ENCODE measurements around the gene NEO1. TPM values are rescaled to one million over a fixed set of nuclear protein-coding genes. Genes with fewer than 3 reads are reported as not detected.

The NEO1 gene
- total RNA-seq, 1 donor from 2014 or later, result 30.3 TPM

DNA sequence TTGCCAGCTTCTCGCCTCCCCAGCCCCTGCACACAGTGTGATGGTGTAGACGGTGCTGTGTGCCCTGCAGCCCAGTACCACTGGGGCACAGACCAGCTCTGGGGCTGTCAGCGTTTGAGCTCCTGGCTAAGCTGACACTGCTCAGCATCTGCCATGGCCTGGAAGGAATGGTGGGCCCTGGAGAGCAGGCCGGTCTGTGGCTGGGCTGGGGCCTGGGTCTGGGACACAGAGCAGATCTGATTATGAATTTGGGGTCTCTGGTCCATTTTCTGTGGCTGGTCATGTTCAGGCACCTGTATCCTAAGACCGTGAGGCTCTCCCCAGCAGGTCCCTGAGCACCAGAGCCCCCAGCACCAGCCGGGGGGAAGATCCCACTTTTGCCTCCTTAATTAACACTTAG, 281.8 kb downstream of the NEO1 start:
- peaks cover 13% of the 10 kb centered on the region for H3K4me1 Mint-ChIP-seq (ENCODE audit: low read depth, unreplicated experiment)
- no peak overlapping the region for H3K4me2 ChIP-seq (ENCODE audit: low read length)
- H3K79me2 ChIP-seq (ENCODE audit: insufficient read depth, low read length), result no peaks in the 10 kb centered on the region
- no peak overlapping the region for H2AFZ ChIP-seq (ENCODE audit: low read depth, low read length)
- no peak for DNase-seq (ENCODE audit: low read depth)
- no peak overlapping the region for H3K4me3 ChIP-seq (ENCODE audit: insufficient read depth, low read depth, low read length)
- no peaks in the 10 kb centered on the region for H3K4me1 ChIP-seq (ENCODE audit: insufficient read depth, low read length)
- H3K27me3 Mint-ChIP-seq (ENCODE audit: low read depth, unreplicated experiment), result peaks cover 25% of the 10 kb centered on the region
- peaks cover 7% of the 10 kb centered on the region for H3K36me3 Mint-ChIP-seq (ENCODE audit: low read depth, unreplicated experiment)
- H3K9me3 ChIP-seq (ENCODE audit: insufficient read depth, low read depth, low read length), result no peaks in the 10 kb centered on the region
- no peak for FAIRE-seq
- H3K9ac ChIP-seq (ENCODE audit: low read length), result no peak overlapping the region
- no peak overlapping the region for H3K4me3 Mint-ChIP-seq (ENCODE audit: unreplicated experiment)
- H3K27ac Mint-ChIP-seq (ENCODE audit: unreplicated experiment), result no peak overlapping the region
- no peaks in the 10 kb centered on the region for H4K20me1 ChIP-seq (ENCODE audit: insufficient read depth, low read length)
- H3K9me3 Mint-ChIP-seq (ENCODE audit: unreplicated experiment), result peaks cover 2% of the 10 kb centered on the region
- no peak for TF ChIP-seq EZH2 (IDR thresholded peaks at IDR 0.05; ENCODE audit: insufficient read depth, low read length)
- TF ChIP-seq, protein P1, sequence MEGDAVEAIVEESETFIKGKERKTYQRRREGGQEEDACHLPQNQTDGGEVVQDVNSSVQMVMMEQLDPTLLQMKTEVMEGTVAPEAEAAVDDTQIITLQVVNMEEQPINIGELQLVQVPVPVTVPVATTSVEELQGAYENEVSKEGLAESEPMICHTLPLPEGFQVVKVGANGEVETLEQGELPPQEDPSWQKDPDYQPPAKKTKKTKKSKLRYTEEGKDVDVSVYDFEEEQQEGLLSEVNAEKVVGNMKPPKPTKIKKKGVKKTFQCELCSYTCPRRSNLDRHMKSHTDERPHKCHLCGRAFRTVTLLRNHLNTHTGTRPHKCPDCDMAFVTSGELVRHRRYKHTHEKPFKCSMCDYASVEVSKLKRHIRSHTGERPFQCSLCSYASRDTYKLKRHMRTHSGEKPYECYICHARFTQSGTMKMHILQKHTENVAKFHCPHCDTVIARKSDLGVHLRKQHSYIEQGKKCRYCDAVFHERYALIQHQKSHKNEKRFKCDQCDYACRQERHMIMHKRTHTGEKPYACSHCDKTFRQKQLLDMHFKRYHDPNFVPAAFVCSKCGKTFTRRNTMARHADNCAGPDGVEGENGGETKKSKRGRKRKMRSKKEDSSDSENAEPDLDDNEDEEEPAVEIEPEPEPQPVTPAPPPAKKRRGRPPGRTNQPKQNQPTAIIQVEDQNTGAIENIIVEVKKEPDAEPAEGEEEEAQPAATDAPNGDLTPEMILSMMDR (IDR thresholded peaks at IDR 0.05; ENCODE audit: insufficient read depth, low read depth, low read length), result no peak
- H3K27ac ChIP-seq (ENCODE audit: low read depth, low read length), result no peak overlapping the region
- H3K36me3 ChIP-seq (ENCODE audit: insufficient read depth, low read length), result no peaks in the 10 kb centered on the region
- peaks cover 7% of the 10 kb centered on the region for H3K27me3 ChIP-seq (ENCODE audit: insufficient read depth, low read length)

DNA sequence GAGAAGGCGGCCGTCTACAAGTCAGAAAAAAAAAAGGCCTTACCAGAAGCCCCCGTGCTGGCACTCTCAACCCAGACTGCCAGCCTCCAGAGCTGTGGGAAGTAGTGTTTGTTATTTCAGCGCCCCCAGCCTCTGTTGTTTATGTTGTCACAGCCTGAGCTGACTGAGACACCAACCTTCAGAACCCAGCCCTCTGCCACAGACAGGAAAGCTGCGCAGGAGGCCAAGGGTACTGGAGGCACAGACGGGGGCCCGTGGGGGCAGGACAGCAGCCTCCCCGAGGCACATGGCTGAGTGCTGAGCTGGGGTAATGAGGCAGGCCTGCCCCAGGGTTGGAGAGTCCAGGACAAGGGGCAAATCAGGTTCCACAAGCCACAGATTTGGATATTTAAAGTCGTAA, 282.8 kb downstream of the NEO1 start:
- Mint-ChIP-seq H3K27ac (ENCODE audit: unreplicated experiment) (no peak overlapping the region), H3K4me3 (ENCODE audit: unreplicated experiment) (no peak overlapping the region), H3K9me3 (ENCODE audit: unreplicated experiment) (peaks cover 2% of the 10 kb centered on the region), H3K4me1 (ENCODE audit: low read depth, unreplicated experiment) (peaks cover 13% of the 10 kb centered on the region), H3K27me3 (ENCODE audit: low read depth, unreplicated experiment) (peaks cover 25% of the 10 kb centered on the region), H3K36me3 (ENCODE audit: low read depth, unreplicated experiment) (peaks cover 7% of the 10 kb centered on the region)
- TF ChIP-seq, protein P1 (IDR thresholded peaks at IDR 0.05; ENCODE audit: insufficient read depth, low read depth, low read length), result no peak
- TF ChIP-seq EZH2 (IDR thresholded peaks at IDR 0.05; ENCODE audit: insufficient read depth, low read length), result no peak
- no peak overlapping the region for H3K27ac ChIP-seq (ENCODE audit: low read depth, low read length)
- H4K20me1 ChIP-seq (ENCODE audit: insufficient read depth, low read length), result no peaks in the 10 kb centered on the region
- no peak overlapping the region for H3K4me2 ChIP-seq (ENCODE audit: low read length)
- H3K27me3 ChIP-seq (ENCODE audit: insufficient read depth, low read length), result peaks cover 7% of the 10 kb centered on the region
- H3K36me3 ChIP-seq (ENCODE audit: insufficient read depth, low read length), result no peaks in the 10 kb centered on the region
- DNase-seq (ENCODE audit: low read depth), result no peak
- no peak overlapping the region for H3K9ac ChIP-seq (ENCODE audit: low read length)
- H3K4me1 ChIP-seq (ENCODE audit: insufficient read depth, low read length), result no peaks in the 10 kb centered on the region
- FAIRE-seq, result no peak
- no peaks in the 10 kb centered on the region for H3K9me3 ChIP-seq (ENCODE audit: insufficient read depth, low read depth, low read length)
- no peak overlapping the region for H2AFZ ChIP-seq (ENCODE audit: low read depth, low read length)
- no peaks in the 10 kb centered on the region for H3K79me2 ChIP-seq (ENCODE audit: insufficient read depth, low read length)
- H3K4me3 ChIP-seq (ENCODE audit: insufficient read depth, low read depth, low read length), result no peak overlapping the region

DNA sequence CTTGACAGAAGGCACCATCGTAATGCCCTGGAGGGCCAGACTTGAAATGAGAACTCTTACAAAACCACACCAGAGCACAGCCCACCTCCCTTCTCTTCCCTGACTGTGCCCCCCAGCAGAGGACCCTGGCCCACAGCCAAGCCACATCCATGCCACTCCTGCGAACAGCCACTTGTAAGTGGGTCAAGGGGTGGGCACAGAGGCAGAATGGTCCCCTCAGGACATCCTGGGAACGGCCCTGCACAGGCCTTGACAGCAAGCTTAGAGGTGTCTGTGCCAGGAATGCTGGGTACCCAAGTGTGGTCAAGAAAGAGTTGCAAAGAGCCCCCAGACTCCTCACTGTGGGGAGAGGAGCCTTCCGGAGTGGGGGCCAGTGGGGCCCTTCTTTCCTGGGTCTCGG, 283.2 kb downstream of the NEO1 start:
- H3K4me1 ChIP-seq (ENCODE audit: insufficient read depth, low read length), result no peaks in the 10 kb centered on the region
- H3K36me3 ChIP-seq (ENCODE audit: insufficient read depth, low read length), result no peaks in the 10 kb centered on the region
- no peaks in the 10 kb centered on the region for H4K20me1 ChIP-seq (ENCODE audit: insufficient read depth, low read length)
- H3K79me2 ChIP-seq (ENCODE audit: insufficient read depth, low read length), result no peaks in the 10 kb centered on the region
- no peak overlapping the region for H3K4me2 ChIP-seq (ENCODE audit: low read length)
- no peaks in the 10 kb centered on the region for H3K9me3 ChIP-seq (ENCODE audit: insufficient read depth, low read depth, low read length)
- TF ChIP-seq, protein P1 (IDR thresholded peaks at IDR 0.05; ENCODE audit: insufficient read depth, low read depth, low read length), result no peak
- no peak for TF ChIP-seq EZH2 (IDR thresholded peaks at IDR 0.05; ENCODE audit: insufficient read depth, low read length)
- no peak for DNase-seq (ENCODE audit: low read depth)
- peaks cover 12% of the 10 kb centered on the region for H3K4me1 Mint-ChIP-seq (ENCODE audit: low read depth, unreplicated experiment)
- peaks cover 23% of the 10 kb centered on the region for H3K27me3 Mint-ChIP-seq (ENCODE audit: low read depth, unreplicated experiment)
- H3K27ac ChIP-seq (ENCODE audit: low read depth, low read length), result no peak overlapping the region
- FAIRE-seq, result no peak
- no peak overlapping the region for H2AFZ ChIP-seq (ENCODE audit: low read depth, low read length)
- H3K9me3 Mint-ChIP-seq (ENCODE audit: unreplicated experiment), result peaks cover 2% of the 10 kb centered on the region
- no peak overlapping the region for H3K4me3 Mint-ChIP-seq (ENCODE audit: unreplicated experiment)
- H3K9ac ChIP-seq (ENCODE audit: low read length), result no peak overlapping the region
- H3K36me3 Mint-ChIP-seq (ENCODE audit: low read depth, unreplicated experiment), result peaks cover 7% of the 10 kb centered on the region
- H3K27ac Mint-ChIP-seq (ENCODE audit: unreplicated experiment), result no peak overlapping the region
- no peak overlapping the region for H3K4me3 ChIP-seq (ENCODE audit: insufficient read depth, low read depth, low read length)
- H3K27me3 ChIP-seq (ENCODE audit: insufficient read depth, low read length), result peaks cover 7% of the 10 kb centered on the region
